H4 (cell line): Measurements from ENCODE around the gene TRAPPC4. TPM values are rescaled to one million over a fixed set of nuclear protein-coding genes. Genes with fewer than 3 reads are reported as not detected.
A peak's percentile ranks its signal among the peaks of the same experiment; 100 is the strongest.
"Not testable (repeated sequence)": the region's sequence is repeated elsewhere in the genome, so short reads cannot be mapped to it uniquely, and the experiment has no call there.

Source experiments
- DNase-seq: peaks from one replicate; pipeline ENCODE4 v3.0.0-alpha.2; 2015; ENCODE audit warnings: low spot score
- total RNA-seq: library from RNA; depleted of rRNA; stranded (reverse); fragments of >200 nt; shearing (Covaris generic); gene quantifications from 2 replicates; pipeline ENCODE4 v1.2.3, GENCODE V29; 2014

TRAPPC4 gene
- total RNA-seq, 1 experiment from 2014 or later: 118 TPM

DNA sequence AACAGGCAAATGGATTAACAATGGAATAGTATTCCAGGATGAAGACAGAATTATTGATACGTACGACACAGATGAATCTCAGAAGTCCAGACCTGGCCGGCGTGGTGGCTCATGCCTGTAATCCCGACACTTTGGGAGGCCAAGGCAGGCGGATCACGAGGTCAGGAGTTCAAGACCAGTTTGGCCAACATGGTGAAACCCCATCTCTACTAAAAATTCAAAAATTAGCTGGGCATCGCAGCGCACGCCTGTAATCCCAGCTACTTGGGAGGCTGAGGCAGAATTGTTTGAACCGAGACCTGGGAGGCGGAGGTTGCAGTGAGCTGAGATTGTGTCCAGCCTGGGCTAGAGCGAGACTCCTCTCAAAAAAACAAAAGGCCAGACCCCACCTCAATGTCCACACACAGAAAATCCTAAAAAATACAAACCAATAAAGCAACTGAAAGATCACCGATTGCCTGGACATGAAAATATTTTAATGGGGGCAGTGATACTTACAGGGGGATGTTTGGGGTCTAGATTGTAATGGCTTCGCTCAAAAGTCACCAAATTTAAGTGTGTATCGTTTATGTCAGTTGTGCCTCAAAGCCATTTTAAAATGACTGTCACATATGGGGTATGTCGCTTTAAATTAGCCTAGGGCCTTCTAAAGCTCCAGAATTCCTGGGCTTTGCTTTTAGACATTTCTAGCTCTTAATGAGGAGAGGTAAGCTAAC, 4.2 kb upstream of the TRAPPC4 start:
- DNase-seq: no peak

DNA sequence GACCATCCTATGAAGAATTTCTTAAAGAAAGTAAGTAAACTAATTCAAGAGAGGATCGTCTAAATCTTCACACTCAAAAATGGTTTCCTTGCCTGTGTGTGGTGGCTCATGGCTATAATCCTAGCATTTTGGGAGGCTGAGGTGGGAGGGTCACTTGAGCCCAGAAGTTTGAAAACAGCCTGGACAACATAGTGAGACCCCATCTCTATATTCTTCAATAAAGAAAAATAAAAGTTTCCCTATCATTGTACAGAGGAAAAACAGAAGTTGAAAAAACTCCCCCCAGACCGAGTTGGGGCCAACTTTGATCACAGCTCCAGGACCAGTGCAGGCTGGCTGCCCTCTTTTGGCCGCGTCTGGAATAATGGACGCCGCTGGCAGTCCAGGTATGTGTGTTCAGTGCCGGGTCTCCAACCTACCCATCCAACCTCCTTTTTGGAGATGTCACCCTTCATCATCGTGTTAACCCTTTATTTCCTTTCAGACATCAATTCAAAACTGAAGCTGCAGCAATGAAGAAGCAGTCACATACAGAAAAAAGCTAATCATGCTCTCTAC, 3.4 kb upstream of the TRAPPC4 start:
- DNase-seq: no peak

DNA sequence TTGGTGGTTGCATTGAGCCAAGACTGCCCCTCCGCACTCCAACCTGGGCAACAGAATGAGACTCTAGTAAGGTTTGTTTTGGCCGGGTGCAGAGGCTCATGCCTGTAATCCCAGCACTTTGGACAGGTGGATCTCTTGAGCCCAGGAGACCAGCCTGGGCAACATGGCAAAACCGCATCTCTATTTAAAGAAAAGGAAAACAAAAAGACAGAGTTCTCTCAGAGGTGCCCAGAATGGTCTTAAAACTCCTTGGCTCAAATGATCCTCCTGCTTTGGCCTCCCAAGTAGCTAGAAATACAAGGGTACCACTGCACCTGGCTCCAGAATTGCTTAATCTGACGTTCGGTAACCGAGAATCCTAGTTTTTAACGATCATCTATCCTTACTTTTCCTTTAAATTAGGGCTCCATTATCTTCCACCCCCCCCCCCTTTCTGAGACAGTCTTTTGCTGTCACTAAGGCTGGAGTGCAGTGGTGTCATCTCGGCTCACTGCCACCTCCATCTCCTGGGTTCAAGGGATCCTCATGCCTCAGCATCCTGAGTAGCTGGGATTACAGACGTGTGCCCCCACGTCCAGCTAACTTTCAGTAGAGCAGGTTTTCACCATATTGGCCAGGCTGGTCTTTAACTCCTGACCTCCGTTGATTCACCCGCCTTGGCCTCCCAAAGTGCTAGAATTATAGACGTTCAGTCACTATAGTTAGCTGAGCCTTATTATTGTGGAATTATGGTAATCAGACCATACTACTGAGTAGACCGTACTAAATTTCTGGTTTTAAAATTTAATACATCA, 2.2 kb upstream of the TRAPPC4 start:
- DNase-seq: no peak

DNA sequence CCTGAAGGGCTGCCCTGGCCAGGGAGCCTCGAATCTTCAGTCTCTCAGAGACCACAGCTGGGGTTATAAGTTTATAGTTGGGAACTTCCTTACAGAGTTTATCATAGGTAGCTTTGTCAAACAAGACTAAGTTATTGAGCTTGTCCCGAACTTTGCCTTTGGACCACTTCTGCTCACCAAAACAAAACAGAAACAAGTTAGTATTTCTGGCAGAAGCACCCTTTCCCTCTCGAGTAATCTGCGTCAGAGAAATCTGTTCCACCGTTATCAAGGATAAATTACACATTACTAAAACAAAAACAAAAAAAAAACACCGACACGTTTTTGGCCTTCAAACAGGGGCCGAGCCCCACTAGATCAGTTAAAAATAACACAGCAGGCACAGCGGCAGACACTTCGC, 1.2 kb upstream of the TRAPPC4 start:
- DNase-seq: not testable (repeated sequence)

DNA sequence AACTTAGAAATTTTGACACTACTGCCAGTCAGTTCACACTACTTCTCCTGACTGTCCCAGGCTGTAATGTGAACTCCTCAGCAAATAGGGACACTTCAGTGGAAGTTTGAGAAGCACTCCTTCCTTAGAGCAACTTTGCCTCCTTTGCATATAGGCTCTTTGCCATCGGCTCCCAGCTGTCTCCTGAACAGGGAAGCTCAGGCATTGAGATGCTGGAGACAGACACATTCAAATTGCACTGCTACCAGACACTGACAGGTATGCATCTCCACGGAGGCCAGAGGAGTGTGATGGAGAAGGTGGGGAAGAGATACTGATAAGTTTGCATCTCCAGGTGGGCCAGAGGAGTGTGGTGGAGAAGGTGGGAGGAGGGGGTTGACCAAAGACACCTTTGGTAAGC, 1.4 kb downstream of the TRAPPC4 start:
- DNase-seq: no peak

DNA sequence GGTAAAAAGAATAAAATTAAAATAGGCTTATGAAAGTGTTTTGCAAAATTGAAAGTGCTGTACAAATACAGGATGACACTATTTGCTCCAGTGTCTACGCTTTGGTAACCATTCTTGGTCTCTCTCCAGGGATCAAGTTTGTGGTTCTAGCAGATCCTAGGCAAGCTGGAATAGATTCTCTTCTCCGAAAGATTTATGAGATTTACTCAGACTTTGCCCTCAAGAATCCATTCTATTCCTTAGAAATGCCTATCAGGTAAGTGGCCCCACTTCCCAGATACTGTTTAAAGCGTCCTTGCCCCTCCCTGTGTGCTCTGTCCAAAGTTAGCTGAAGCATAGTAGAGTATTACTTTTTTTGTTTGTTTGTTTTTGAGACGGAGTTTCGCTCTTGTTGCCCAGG, 3.1 kb downstream of the TRAPPC4 start:
- DNase-seq: no peak

DNA sequence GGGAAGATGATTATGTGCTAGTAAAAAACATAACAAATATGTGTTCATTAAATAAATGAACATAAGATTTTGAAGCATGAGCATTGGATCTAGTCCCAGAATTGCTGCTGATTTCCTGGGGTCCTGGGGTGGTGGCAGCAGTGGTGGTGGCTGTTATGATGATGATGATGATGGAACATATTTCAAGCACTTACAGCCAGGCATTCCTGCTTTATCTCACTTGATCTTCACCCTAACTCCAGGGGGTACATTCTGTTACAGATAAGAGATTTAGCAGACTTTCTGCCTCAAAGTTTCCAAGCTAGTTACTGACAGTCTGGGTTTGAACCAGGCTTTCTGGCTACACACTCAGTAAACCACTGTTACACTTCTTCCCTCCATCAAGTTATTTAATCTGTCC, 5.2 kb downstream of the TRAPPC4 start:
- no peak for DNase-seq

DNA sequence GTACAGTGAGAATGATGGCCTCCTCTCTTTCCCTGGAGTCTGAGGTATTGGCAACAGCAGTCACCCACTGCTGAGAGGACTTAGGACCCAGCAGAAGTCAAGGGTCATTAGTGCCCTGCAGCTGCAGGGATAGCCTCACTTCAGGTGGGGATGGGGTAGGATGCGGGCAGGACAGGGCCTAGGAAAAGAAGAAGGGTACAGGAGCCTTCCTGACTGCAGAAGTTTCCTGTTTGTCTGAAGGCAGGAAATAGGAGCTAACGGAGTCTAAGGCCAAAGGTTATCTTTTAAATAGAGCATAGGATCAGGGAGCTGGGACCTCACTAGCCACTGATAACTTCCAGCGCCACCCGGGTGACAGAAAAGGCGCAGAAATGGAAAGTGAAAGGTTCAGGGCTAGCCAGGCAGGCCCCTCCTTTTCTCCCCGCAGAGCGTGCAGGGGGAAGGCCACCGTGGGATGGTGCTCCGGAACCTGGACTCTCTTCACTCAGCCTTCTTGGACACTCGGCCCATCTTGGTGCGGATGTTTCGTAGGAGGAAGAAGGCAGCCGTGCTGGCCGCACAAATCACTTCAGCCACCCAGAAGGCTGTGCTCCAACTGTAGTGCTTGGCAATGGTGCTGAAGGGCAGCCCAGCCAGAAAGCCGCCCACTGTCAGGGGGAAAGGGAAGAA, 6.0 kb downstream of the TRAPPC4 start:
- DNase-seq: no peak

DNA sequence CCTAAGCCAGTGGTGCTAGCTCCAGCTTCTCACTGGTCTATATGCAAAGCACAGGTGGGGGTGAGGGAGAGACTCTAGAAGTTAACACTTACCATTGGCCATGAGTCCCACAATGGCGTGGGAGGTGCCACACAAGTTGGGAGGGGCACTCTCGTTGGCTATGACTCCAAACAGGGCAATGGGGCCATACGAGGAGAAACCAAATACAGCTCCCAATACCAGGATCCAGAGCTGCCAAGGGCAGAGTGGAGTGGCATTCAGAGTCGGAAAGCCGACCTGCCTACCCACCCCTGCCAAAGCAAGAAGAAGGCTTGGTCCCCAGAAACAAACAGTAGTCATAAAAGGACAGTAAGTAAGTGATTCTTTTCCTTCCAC, 6.5 kb downstream of the TRAPPC4 start:
- DNase-seq: no peak

DNA sequence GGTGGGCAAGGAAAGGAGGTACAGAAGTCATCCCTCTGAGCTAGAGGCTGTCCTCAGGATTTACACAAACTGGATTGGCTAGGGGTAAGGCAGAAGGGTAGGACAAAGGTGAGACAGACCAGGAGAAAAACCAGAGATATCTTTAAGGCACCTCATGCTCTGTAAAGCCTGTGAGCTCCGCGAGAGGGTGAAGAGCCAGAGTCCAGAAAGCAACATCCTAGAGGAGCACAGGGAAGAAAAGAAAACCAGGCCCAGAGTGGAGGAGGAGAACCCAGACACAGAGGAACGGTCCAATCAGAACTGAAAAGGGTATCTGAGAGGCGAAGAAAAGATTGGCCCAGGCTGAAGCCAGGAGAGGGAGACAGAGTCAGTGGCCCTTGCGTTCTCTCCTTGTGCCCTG, 7.0 kb downstream of the TRAPPC4 start:
- DNase-seq: no peak

DNA sequence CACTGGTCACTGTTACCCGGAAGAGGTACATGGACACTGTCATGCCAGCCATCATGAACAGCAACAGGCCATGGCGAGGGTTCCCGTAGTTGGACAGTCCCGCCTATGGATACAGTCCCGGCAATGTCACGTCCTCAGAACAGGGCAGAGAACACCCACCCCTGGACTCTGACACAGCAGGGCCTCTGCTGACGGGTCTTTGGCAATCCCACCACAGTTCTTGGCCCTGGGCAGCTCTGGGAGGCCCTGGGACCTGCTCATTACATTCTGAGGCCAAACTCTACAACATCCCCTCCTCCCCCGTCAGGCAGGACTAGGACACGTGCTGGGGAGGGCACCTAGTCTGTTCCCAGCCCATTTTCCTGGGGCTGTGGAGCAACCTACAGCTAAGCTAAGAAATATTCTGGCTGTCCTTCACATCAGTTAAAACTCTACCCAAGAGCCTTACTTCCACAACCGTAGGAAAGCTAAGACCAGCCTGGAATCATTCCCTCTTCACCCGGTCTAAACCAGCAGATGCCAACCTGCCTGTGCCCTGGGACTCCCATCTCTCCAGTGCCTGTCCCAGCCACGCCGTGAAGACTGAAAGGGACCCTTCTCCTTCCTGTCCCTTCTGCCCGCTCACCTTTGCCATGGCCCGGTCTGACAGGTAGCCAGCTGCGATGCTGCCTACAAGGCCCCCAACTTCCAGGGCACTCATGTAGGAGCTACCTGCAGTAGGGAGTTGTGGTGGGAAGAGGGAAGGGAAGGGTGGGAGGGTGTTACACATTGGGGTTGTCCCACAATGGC, 7.6 kb downstream of the TRAPPC4 start:
- no peak for DNase-seq

DNA sequence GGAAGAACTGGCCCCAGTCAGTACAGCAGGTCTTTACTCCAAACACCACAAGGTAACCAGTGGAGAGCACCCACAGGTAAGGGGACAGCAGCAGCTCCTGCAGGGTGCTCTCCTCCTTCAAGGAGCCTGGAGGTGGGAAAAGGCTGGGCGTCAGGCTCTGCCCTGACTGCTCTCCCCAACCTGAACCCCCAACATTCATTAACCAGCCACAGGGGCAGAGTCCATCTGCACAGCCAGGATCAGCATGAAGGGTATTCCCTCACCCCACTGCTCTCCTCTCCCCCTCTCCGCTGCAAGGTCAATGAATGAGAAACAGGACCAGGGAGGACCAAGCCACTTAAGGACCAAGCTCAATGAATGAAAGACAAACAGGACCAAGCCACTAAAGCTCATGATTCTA, 8.4 kb downstream of the TRAPPC4 start:
- no peak for DNase-seq

DNA sequence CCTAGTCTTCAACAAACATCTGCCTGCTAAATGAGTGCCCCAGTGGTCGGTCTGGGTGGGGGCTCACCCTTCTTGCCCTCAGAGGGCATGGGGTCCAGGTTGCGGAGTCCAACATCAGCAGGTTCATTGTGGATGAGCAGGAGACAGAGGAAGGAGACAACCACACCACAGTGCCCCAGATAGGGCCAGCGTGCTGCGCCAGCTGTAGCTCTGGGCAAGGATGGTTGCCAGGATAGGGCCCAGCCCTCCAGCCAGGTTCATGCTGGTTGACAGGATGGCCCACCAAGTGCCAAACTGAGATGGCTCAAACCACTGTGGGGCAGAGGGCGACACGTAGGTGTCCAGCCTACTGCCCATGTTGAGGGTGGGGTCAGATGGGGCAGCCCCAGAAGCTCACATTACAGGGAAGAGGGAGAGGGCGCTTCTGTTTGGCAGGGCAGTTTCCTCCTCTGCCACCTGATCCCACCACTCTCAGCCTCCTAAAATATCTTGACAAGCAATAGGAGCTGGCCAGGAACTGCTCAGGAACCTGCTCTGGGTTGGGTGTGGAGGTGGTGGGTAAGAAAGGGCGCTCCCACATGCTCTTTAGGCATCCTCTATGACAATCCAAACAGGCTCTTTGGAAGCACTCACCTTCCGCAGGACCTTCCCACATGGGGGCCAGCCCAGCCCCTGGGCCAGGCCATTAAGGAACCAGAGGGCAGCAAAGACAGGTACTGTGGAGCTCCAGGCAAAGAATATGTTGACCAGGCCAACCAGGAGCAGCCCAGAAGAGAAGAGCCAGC, 9.2 kb downstream of the TRAPPC4 start:
- no peak for DNase-seq

DNA sequence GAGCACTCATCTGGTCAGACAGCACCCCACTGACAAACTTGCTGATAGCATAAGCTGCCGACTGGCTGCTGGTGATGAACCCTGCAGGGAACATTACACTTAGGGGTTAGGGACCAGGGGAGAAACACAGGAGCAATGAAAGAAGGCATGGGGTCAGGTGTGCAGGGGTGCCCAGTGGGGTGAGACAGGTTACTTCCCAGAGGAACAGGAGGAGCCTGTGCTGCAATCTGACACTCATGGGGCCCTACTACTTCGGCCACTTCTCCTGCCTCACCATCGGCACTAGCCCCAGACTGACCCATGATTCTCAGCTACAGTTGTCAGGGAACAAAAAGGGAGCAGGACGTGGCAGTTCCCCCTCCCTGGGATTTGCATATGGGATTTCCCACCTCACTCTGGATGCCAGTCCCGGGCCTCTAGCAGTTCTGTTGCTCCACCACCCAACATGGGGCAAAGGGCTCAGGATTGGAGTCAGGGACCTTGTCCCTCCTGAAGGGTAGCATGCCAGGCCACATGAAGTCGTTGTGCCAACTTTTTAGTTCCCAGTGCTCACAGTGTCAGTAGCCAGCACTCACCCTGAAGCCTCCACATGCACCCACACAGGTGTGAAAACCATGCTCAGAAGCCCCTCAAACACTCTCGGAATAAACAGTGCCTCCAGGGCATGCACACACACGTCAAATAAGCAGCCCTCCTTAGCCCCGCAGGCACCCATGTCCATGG, 9.9 kb downstream of the TRAPPC4 start:
- no peak for DNase-seq

DNA sequence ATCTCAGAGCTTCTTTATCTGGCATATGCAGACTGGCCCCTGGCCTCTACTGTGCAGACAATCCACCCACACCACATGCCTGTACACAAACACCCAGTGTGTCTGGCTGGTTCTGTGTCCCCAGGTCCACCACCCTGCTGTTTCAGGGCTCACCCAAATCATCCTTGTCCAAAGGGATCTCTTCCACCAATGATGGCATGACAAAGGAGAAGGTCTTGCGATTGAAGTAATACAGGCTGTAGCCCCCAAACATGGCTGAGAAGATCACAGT, 10.4 kb downstream of the TRAPPC4 start:
- DNase-seq: no peak

DNA sequence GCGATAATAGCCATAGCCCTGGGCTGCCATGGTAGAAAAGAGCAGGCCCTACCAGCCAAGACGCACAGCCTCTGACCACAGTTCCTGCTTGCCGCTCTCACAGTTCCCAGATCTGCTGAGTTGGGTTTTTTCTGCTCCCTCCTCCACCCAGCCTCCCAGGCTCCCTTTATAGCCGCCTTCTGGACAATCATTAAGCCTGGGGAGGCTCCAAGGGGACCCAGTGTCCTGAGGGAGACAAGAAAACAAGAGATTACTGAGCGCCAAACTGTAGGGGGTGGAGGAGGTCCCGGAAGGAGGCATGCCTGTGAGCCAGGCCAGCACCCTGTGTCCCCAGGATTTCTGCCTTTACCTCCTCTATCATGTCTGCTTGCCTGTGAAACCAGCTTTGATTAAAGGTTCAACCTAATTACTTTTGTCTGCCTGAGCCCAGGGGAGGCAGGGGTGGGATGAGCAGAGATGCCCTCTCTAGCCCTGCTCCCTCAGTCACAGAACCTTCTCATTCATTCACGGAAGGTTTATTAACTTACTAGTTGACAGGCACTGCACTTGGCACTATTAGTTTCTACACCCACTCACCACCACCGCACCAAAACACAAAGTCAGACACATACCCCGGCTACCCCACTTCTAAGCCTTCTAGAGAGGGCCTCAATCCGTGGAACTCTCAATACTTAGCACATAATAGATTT, 10.9 kb downstream of the TRAPPC4 start:
- DNase-seq: no peak

DNA sequence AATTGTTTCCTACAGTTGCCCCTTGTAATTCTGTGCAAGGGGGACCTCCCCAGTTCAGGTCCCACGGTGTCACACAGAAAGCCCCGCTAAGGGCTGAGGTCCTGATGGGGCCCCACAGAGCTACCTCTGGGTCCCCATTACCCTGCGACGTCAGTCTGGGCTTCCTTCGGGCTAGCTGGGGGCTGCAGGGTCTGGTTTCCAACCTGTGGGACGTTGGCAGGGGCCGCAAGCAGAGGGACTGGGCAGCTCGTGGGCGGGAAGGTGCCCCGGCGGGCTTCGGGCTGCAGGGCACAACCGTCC, 11.4 kb downstream of the TRAPPC4 start:
- no peak for DNase-seq

DNA sequence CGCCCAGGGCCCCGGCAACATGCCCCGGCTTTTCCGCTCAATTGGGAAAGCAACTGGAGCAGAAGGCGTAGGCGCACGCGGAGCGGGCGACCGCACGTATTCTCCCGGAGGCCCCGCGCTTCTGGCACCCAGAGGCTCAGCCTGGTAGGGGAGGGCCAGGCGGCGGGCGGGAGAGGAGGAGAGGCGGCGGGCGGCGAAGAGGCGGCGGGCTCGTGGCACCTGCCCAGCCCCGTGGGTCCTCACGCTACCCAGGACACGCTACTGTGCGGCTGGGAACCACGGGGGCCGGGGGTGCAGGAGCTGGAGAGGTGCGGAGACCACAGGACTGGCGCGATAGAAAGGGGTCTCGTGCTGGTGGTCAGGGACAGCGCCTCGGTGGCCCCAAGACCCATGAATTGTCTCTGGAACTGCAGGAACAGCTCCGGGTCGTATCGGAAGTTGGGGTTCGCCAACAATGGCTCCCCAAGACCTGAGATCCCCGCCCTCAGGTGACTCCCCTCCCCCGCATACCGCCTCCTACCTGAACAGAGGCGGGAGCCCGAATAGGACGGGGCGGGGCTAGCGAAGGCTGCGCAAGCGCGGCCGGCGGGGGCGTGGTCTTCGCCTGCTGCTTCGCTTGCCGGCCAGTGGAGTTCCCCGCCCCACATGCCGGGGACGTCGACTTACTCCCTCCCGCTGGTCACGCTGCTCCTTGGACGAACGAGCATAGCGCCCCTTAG, 11.9 kb downstream of the TRAPPC4 start, which contains the start of gene SLC37A4:
Gene SLC37A4 (minus strand): TSS at position 549 of the 719 bp plus-strand sequence.
- DNase-seq: peak; percentile 98

DNA sequence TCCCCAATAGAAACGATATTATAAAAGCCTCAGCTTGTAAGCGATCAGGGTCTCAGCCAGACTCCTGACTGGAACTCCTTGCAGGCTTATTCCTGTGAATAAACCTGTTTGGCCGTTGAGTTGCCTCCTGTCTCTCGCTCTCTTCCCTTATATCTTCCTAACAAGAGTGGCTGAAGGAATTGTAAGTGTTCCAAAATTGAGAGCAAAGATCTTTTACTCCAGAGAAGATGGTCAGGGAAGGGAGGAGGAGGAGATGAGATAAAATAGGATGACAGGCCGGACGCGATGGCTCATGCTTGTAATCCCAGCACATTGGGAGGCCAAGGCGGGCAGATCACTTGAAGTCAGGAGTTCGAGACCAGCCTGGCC, 13.3 kb downstream of the TRAPPC4 start:
- no peak for DNase-seq
